Measurements from ENCODE around the gene KRR1. TPM values are rescaled to one million over a fixed set of nuclear protein-coding genes. Genes with fewer than 3 reads are reported as not detected.

Gene KRR1
- total RNA-seq, 1 experiment from 2014 or later: 114 TPM

DNA sequence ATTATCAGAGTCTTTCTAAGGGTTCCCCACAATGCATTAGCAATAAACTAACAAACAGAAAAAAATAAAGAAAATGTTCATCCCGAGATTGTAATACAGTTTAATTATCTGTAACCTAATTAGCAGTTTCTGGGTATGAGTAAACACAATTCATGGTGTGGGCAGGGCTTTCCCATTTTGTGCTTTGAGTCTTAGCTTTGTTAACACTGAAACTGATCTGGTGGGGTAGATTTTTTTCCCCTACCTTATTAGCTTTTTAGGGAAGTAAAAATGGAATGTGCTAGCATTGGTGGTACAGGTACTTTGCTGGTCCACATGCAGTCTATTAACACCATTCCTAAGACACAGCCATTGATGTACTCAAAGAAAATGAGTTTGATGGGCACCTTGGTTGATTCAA lies 18.4 kb upstream of the KRR1 start:
- no TSS peak for BruUV-seq (replicated peaks)
- TF ChIP-seq CTCF (IDR thresholded peaks at IDR 0.05; ENCODE audit: unreplicated experiment): no peak
- H3K4me3 Mint-ChIP-seq (ENCODE audit: low read depth, unreplicated experiment): no peak overlapping the region
- peaks cover 17% of the 10 kb centered on the region for H3K4me1 Mint-ChIP-seq (ENCODE audit: low read depth, unreplicated experiment)
- H3K27me3 Mint-ChIP-seq (ENCODE audit: unreplicated experiment): no peaks in the 10 kb centered on the region
- no peaks in the 10 kb centered on the region for H3K9me3 Mint-ChIP-seq (ENCODE audit: low read depth, unreplicated experiment)
- H3K27ac Mint-ChIP-seq (ENCODE audit: unreplicated experiment): no peak overlapping the region
- intact Hi-C loops (cut with micrococcal nuclease; ENCODE audit: unreplicated experiment): loop anchor here (5.0 to 10.0 kb wide), 4 partner anchors 107 to 925 kb away; no protein-coding TSS in a partner anchor
- DNase-seq: no peak
- no peaks in the 10 kb centered on the region for H3K36me3 Mint-ChIP-seq (ENCODE audit: insufficient read depth, unreplicated experiment)
- CTCF ChIA-PET: no interaction called here

- CTCF ChIA-PET: no interaction called here
- BruUV-seq (replicated peaks): no TSS peak
- Mint-ChIP-seq H3K4me3 (ENCODE audit: low read depth, unreplicated experiment) (no peak overlapping the region), H3K4me1 (ENCODE audit: low read depth, unreplicated experiment) (peaks cover 17% of the 10 kb centered on the region), H3K27me3 (ENCODE audit: unreplicated experiment) (no peaks in the 10 kb centered on the region), H3K27ac (ENCODE audit: unreplicated experiment) (no peak overlapping the region), H3K9me3 (ENCODE audit: low read depth, unreplicated experiment) (no peaks in the 10 kb centered on the region), H3K36me3 (ENCODE audit: insufficient read depth, unreplicated experiment) (no peaks in the 10 kb centered on the region)
- no peak for TF ChIP-seq CTCF (IDR thresholded peaks at IDR 0.05; ENCODE audit: unreplicated experiment)
- no peak for DNase-seq
- intact Hi-C loops (cut with micrococcal nuclease; ENCODE audit: unreplicated experiment): loop anchor here (5.0 to 10.0 kb wide), 4 partner anchors 108 to 925 kb away; no protein-coding TSS in a partner anchor
These were observed 17.9 kb upstream of the KRR1 start for GRCh38 chr12:75529316-75529715.

GRCh38 chr12:75528692-75529091 lies 17.3 kb upstream of the KRR1 start:
- Mint-ChIP-seq H3K36me3 (ENCODE audit: insufficient read depth, unreplicated experiment) (no peaks in the 10 kb centered on the region), H3K27ac (ENCODE audit: unreplicated experiment) (no peak overlapping the region), H3K4me3 (ENCODE audit: low read depth, unreplicated experiment) (no peak overlapping the region), H3K27me3 (ENCODE audit: unreplicated experiment) (no peaks in the 10 kb centered on the region), H3K9me3 (ENCODE audit: low read depth, unreplicated experiment) (no peaks in the 10 kb centered on the region), H3K4me1 (ENCODE audit: low read depth, unreplicated experiment) (peaks cover 17% of the 10 kb centered on the region)
- intact Hi-C loops (cut with micrococcal nuclease; ENCODE audit: unreplicated experiment): loop anchor here (5.0 to 10.0 kb wide), 4 partner anchors 109 to 926 kb away; no protein-coding TSS in a partner anchor
- no TSS peak for BruUV-seq (replicated peaks)
- DNase-seq: no peak
- CTCF ChIA-PET: interaction anchor here (0.6 to 1.2 kb wide), 2 partner anchors 21 to 508 kb away, joined by 4 read pairs; no protein-coding TSS in a partner anchor
- TF ChIP-seq CTCF (IDR thresholded peaks at IDR 0.05; ENCODE audit: unreplicated experiment): no peak

- intact Hi-C loops (cut with micrococcal nuclease; ENCODE audit: unreplicated experiment): loop anchor here (5.0 to 10.0 kb wide), 4 partner anchors 109 to 927 kb away; no protein-coding TSS in a partner anchor
- Mint-ChIP-seq H3K27ac (ENCODE audit: unreplicated experiment) (no peak overlapping the region), H3K4me3 (ENCODE audit: low read depth, unreplicated experiment) (no peak overlapping the region), H3K4me1 (ENCODE audit: low read depth, unreplicated experiment) (peaks cover 17% of the 10 kb centered on the region), H3K27me3 (ENCODE audit: unreplicated experiment) (no peaks in the 10 kb centered on the region), H3K36me3 (ENCODE audit: insufficient read depth, unreplicated experiment) (no peaks in the 10 kb centered on the region), H3K9me3 (ENCODE audit: low read depth, unreplicated experiment) (no peaks in the 10 kb centered on the region)
- no peak for TF ChIP-seq CTCF (IDR thresholded peaks at IDR 0.05; ENCODE audit: unreplicated experiment)
- DNase-seq: no peak
- CTCF ChIA-PET: interaction anchor here (0.6 to 1.2 kb wide), 4 partner anchors 22 to 819 kb away, joined by 3 to 4 read pairs (median 4); no protein-coding TSS in a partner anchor
- no TSS peak for BruUV-seq (replicated peaks)
These were observed 16.9 kb upstream of the KRR1 start for GRCh38 chr12:75528272-75528671.
